ENCODE data around the gene BCL7A.
A peak's percentile ranks its signal among the peaks of the same experiment; 100 is the strongest.
"Not testable (repeated sequence)": the region's sequence is repeated elsewhere in the genome, so short reads cannot be mapped to it uniquely, and the experiment has no call there.

BCL7A gene

DNA sequence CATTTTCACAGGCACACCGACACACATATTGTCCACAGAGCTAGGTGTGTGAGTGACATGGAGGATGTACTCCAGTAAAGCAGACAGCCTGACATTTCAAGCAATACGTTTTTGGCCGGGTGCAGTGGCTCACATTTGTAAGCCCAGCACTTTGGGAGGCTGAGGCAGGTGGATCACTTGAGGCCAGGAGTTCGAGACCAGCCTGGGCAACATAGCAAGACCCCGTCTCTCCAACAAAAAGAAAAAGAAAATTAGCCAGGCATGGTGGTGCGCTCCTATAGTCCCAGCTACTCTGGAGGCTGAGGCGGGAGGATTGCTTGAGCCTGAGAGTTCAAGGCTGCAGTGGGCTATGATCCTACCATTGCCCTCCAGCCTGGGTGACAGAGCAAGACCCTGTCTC, 34.7 kb downstream of the BCL7A start:
- DNase-seq = not testable (repeated sequence)

DNA sequence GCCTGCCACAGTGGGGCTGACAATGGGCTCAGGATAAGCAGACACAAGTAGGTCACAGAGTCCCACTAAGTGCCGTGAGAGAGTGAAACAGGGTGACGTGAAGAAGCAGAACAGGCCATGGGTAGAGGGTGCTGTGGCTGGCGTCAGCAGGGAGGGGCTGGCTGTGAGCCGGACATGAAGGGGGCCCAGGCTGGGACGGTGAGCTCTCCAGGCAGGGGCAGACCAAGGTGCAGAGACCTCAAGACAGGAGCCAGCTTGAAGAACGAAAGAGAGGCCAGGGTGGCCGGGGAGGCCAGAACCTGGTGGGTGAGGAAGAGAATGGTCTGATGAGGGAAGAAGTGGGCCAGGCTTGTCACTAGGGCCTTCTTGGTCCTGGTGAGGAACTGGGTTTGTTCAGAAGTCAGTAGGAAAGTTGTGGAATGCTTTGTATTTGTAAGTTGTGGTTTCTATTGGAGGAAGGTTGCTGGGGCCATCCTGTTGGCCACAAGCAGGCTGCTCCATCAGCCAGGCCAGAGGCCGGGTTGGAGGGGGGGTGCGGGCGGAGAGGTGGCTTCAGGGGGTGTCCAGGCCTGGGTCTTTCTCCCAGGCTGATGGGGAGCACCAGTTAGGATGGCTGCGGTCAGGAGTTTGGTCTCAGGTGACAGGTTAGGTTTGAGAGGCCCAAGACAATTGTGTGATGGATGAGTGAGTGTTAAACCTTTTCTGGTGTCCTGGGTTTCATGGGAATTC, 35.5 kb downstream of the BCL7A start:
- DNase-seq = no peak

- DNase-seq = no peak
These were observed 36.1 kb downstream of the BCL7A start for GRCh38 chr12:122057769-122058168.

DNA sequence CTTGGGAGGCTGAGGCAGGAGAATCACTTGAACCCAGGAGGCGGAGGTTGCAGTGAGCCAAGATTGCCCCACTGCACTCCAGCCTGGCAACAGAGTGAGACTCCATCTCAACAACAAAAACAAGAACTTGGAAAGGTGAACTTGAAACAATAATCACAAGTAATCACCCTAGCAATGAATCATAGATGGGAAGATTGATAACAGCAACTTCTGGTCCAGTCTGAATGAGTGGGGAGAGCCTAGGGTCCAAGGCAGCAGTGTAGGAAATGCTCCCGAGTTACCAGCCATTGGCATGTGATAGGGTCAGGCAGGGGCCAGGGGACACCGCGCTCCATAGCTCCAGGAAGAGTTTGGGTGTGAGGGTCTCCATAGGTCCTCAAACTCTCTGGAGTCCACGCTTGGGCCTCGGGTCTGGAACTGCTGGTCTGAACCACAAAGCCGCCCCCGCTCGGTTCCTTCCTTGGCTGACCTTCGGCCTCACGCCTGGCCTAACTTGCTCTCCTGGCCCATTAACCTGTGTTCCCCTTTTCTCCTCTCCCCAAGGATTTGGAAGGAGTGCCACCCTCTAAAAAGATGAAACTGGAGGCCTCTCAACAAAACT, 37.0 kb downstream of the BCL7A start:
- no peak for DNase-seq

- DNase-seq = no peak
These were observed 37.7 kb downstream of the BCL7A start for GRCh38 chr12:122059203-122059960.

- DNase-seq = no peak
These were observed 38.4 kb downstream of the BCL7A start for GRCh38 chr12:122060081-122060501.

GRCh38 chr12:122061253-122061652, 39.6 kb downstream of the BCL7A start:
- DNase-seq = no peak

GRCh38 chr12:122062832-122063693, 41.4 kb downstream of the BCL7A start:
- DNase-seq = peak; percentile 88

DNA sequence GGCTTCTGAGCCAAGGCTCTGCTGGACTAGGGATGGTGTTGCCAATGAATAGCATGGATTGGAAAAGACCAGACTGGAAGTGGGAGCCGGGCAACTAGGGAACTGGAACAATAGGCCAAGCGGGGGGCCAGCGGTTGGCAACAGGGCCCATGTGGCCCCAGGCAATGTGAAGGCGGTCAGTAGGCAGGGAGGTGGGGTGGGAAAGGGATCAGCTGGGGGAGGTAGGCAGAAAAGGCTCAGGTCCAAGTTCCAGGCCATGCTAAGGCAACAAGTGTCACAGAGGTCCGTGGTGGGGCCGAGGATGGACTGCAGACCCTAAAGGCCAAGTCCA, 42.0 kb downstream of the BCL7A start:
- no peak for DNase-seq

GRCh38 chr12:122064025-122064777, 42.5 kb downstream of the BCL7A start:
- peak; percentile 94 for DNase-seq

GRCh38 chr12:122064780-122065588, 43.3 kb downstream of the BCL7A start:
- peak; percentile 95 for DNase-seq

GRCh38 chr12:122067548-122067947, 45.9 kb downstream of the BCL7A start:
- no peak for DNase-seq

GRCh38 chr12:122067966-122068365, 46.3 kb downstream of the BCL7A start:
- DNase-seq = no peak

GRCh38 chr12:122072031-122072970, 50.6 kb downstream of the BCL7A start:
- DNase-seq = peak; percentile 95

DNA sequence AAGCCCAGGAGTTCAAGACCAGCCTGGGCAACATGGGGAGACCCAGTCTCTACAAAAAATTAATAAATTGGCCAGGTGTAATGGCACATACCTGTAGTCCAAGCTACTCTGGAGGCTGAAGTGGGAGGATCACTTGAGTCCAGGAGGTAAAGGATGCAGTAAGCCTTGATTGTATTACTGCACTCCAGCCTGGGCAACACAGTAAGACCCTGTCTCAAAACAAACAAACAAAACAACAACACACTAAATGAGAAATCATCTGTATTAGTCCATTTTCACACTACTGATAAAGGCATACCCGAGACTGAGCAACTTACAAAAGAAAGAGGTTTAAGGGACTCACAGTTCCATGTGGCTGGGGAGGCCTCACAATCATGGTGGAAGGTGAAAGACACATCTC, 52.1 kb downstream of the BCL7A start:
- no peak for DNase-seq

DNA sequence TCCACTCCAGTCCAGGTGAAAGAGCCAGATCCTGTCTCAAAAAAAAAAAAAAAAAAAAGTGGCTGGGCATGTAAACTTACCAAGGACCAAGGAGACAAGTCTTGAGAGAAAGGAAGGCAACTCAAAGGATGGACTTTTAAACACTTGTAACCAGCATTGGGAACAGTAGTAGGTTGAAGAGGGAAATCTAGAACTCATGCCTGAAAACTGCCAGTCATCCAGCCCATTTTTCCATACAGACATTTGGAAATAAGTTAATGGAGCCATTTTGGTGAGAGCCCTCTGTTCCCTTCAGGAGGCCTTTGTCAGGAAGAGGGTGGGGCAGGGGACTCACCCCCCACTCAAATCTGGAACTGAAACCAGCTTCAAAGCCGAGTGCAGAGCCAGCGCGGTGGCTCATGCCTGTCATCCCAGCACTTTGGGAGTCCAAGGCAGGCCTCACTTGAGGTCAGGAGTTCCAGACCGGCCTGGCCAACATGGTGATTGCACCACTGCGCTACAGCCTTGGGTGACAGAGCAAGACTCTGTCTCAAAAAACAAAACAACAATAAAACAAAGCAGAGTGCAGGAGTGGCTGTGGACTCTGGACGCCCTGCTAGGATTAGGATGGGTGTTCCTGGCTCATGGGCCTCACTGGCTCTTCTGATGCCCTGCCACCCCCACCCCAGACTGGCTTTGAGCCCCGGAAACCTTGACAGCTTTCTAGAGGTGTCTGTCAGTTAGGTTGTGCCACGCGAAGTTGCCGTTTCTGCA, 55.2 kb downstream of the BCL7A start:
- no peak for DNase-seq

DNA sequence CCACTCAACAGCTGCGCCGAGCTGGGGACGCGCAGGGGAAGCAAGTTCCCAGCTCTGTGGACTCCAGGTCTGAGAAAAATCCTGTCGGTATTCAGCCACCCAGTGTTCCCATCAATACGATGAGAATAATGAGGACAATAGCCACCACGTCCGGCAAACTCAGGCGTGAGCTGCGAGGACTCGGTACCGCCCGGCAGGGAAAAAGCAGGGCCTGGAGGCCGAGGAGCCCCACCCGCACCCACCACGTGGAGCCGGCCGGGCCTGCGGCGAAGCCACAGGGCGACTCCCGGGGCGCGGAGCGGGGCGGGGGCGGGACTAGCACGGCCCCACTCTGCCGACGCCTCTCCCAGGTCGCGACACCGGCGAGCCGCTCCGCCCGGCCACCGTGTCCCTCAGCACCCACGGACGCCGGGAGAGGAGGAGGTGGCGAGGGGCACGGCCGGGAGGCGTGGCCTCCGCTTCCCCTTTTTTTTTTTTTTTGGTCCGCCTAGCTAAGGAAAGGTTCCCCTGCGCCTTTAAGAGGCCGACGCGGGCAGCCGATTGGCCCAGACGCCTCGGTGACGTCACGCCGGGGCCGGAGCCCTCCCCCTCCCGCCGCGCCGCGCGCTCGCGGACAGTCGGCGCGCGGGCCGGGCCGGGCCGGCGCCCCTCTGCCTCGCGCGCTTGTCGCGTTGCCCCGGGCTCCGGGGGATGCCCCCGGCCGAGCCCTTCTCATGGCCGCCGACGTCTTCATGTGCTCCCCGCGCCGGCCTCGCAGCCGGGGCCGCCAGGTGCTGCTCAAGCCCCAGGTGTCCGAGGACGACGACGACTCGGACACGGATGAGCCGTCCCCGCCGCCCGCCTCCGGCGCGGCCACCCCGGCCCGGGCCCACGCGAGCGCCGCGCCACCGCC, 56.7 kb downstream of the BCL7A start, which contains the start of gene MLXIP:
Gene MLXIP, plus strand, starts transcription at position 616 of the 892 bp plus-strand sequence. Its CDS starts 98 bp downstream, at position 714.
- DNase-seq = peak; percentile 92

DNA sequence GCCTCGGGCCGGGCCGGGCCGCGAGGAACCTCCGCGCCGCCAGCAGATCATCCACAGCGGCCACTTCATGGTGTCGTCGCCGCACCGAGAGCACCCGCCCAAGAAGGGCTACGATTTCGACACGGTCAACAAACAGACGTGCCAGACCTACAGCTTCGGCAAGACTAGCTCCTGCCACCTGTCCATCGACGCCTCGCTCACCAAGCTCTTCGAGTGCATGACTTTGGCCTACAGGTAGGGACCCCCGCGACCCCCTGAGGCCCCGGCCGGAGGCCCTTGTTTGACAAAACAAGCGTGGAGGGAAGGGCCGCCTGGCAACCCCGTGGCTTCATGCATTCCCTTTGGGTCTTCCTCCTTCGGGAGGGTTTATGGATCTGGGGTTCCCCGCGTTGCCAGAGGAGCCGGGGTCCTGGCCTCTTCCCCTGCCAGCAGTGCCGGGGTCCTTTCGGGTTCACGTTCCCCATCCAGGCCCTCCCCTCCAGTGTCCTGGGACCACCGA, 57.4 kb downstream of the BCL7A start:
- peak; percentile 30 for DNase-seq
